NCI-H187 (cell line): ENCODE data around the gene ACACA.
A peak's percentile ranks its signal among the peaks of the same experiment; 100 is the strongest.
"Not testable (repeated sequence)": the region's sequence is repeated elsewhere in the genome, so short reads cannot be mapped to it uniquely, and the experiment has no call there.

Source experiments
- DNase-seq, 2 experiments: peaks; one replicate each; lab custom pipeline; 2025; lab: John Stamatoyannopoulos, UW

Gene ACACA

GRCh38 chr17:37393352-37393751 lies 13.3 kb downstream of the ACACA start:
- DNase-seq: no peak

GRCh38 chr17:37392024-37392590 lies 14.5 kb downstream of the ACACA start:
- no peak for DNase-seq

GRCh38 chr17:37391146-37391545 lies 15.5 kb downstream of the ACACA start:
- DNase-seq: no peak

GRCh38 chr17:37389160-37389559 lies 17.5 kb downstream of the ACACA start:
- no peak for DNase-seq

- no peak for DNase-seq
These were observed 18.4 kb downstream of the ACACA start for GRCh38 chr17:37388266-37388665.

- no peak for DNase-seq
These were observed 20.2 kb downstream of the ACACA start for GRCh38 chr17:37386462-37386861.

GRCh38 chr17:37385474-37385990 lies 21.1 kb downstream of the ACACA start:
- DNase-seq: no peak

GRCh38 chr17:37384560-37385149 lies 22.0 kb downstream of the ACACA start:
- DNase-seq: no peak

GRCh38 chr17:37382056-37382455 lies 24.6 kb downstream of the ACACA start:
- DNase-seq: no peak

GRCh38 chr17:37375706-37376105 lies 30.9 kb downstream of the ACACA start, which contains the start of gene C17orf78:
Gene C17orf78, plus strand, starts transcription at chr17:37375985. Its CDS starts 108 bp downstream, at chr17:37376093.
- DNase-seq: no peak

GRCh38 chr17:37373530-37374159 lies 33.0 kb downstream of the ACACA start:
- peak; percentile 9 to 34 for DNase-seq

- no peak for DNase-seq
These were observed 38.1 kb downstream of the ACACA start for GRCh38 chr17:37368577-37368976.

- no peak for DNase-seq
These were observed 41.0 kb downstream of the ACACA start for GRCh38 chr17:37365589-37365988.

GRCh38 chr17:37361543-37361942 lies 45.1 kb downstream of the ACACA start:
- no peak for DNase-seq

GRCh38 chr17:37360632-37361031 lies 46.0 kb downstream of the ACACA start:
- no peak for DNase-seq

- no peak for DNase-seq
These were observed 46.9 kb downstream of the ACACA start for GRCh38 chr17:37359682-37360188.

- DNase-seq: peak; percentile 24 to 67
These were observed 47.6 kb downstream of the ACACA start for GRCh38 chr17:37358830-37359681.

GRCh38 chr17:37358098-37358829 lies 48.4 kb downstream of the ACACA start:
- DNase-seq: peak; percentile 6 to 29

GRCh38 chr17:37356796-37357569 lies 49.7 kb downstream of the ACACA start:
- DNase-seq: not testable (repeated sequence)

GRCh38 chr17:37346863-37347402 lies 59.7 kb downstream of the ACACA start:
- DNase-seq: not testable (repeated sequence)
